WERI-Rb-1 (cell line): ENCODE measurements around the gene OSBP2.

Experiments
- DNase-seq: peaks from one replicate; pipeline ENCODE4 v3.0.0-alpha.2; 2020
- H3K27ac ChIP-seq: fragments of 250-450 bp; sonication (Bioruptor Pico); 2 replicates; pipeline ENCODE4 v1.5.1; 2020; ENCODE audit warnings: mild to moderate bottlenecking, moderate library complexity
- H3K27me3 ChIP-seq: fragments of 250-450 bp; sonication (Bioruptor Pico); 2 replicates; pipeline ENCODE4 v1.5.1; 2021; ENCODE audit warnings: mild to moderate bottlenecking, low read depth, moderate library complexity; ENCODE audit not compliant: insufficient read depth, severe bottlenecking
- H3K36me3 ChIP-seq: fragments of 250-450 bp; sonication (Bioruptor Pico); 2 replicates; pipeline ENCODE4 v1.5.1; 2020; ENCODE audit warnings: mild to moderate bottlenecking, moderate library complexity
- H3K4me3 ChIP-seq: 2 replicates; pipeline ENCODE4 v1.5.1; 2011; ENCODE audit warnings: low read depth, mild to moderate bottlenecking, control low read depth, low read length
- H3K9me3 ChIP-seq: fragments of 250-450 bp; sonication (Bioruptor Pico); 2 replicates; pipeline ENCODE4 v1.5.1; 2021; ENCODE audit warnings: mild to moderate bottlenecking, moderate library complexity; ENCODE audit not compliant: severe bottlenecking
- TF ChIP-seq, protein P1 (sequence below): IDR thresholded peaks from 2 replicates; pipeline ENCODE4 v1.5.1; 2011; ENCODE audit warnings: low read depth, mild to moderate bottlenecking, control low read depth, inconsistent platforms, low read length

The OSBP2 gene

GRCh38 chr22:30878516-30879414 lies 184.1 kb downstream of the OSBP2 start:
- TF ChIP-seq, protein P1, sequence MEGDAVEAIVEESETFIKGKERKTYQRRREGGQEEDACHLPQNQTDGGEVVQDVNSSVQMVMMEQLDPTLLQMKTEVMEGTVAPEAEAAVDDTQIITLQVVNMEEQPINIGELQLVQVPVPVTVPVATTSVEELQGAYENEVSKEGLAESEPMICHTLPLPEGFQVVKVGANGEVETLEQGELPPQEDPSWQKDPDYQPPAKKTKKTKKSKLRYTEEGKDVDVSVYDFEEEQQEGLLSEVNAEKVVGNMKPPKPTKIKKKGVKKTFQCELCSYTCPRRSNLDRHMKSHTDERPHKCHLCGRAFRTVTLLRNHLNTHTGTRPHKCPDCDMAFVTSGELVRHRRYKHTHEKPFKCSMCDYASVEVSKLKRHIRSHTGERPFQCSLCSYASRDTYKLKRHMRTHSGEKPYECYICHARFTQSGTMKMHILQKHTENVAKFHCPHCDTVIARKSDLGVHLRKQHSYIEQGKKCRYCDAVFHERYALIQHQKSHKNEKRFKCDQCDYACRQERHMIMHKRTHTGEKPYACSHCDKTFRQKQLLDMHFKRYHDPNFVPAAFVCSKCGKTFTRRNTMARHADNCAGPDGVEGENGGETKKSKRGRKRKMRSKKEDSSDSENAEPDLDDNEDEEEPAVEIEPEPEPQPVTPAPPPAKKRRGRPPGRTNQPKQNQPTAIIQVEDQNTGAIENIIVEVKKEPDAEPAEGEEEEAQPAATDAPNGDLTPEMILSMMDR: no peak
- peak overlapping the region; percentile 48 for H3K27ac ChIP-seq

GRCh38 chr22:30879415-30879797 lies 184.7 kb downstream of the OSBP2 start:
- H3K9me3 ChIP-seq: no peaks in the 10 kb centered on the region
- DNase-seq: no peak
- no peaks in the 10 kb centered on the region for H3K27me3 ChIP-seq
- peak overlapping the region; percentile 48 for H3K27ac ChIP-seq
- TF ChIP-seq, protein P1: no peak
- H3K4me3 ChIP-seq: no peak overlapping the region
- no peaks in the 10 kb centered on the region; the same call in 1 of the 2 replicates for H3K36me3 ChIP-seq

More at GRCh38 chr22:30878516-30879414, 184.1 kb downstream of the OSBP2 start:
- peak; percentile 22 for DNase-seq
- Histone ChIP-seq H3K27me3 (no peaks in the 10 kb centered on the region), H3K9me3 (no peaks in the 10 kb centered on the region), H3K36me3 (no peaks in the 10 kb centered on the region), H3K4me3 (no peak overlapping the region)

- H3K27me3 ChIP-seq: no peaks in the 10 kb centered on the region
- H3K36me3 ChIP-seq: no peaks in the 10 kb centered on the region; the same call in 1 of the 2 replicates
- peak overlapping the region; percentile 96; the same call in 1 of the 2 replicates for H3K27ac ChIP-seq
- TF ChIP-seq, protein P1: no peak
- H3K4me3 ChIP-seq: no peak overlapping the region
- DNase-seq: no peak
- no peaks in the 10 kb centered on the region for H3K9me3 ChIP-seq
These were observed 185.5 kb downstream of the OSBP2 start for GRCh38 chr22:30880181-30880601.

- H3K4me3 ChIP-seq: 0 out of 2 replicates have a peak overlapping the region, but pooled peaks have one; percentile 9
- no peaks in the 10 kb centered on the region for H3K9me3 ChIP-seq
- peak overlapping the region; percentile 96 for H3K27ac ChIP-seq
- H3K27me3 ChIP-seq: no peaks in the 10 kb centered on the region
- no peaks in the 10 kb centered on the region; the same call in 1 of the 2 replicates for H3K36me3 ChIP-seq
- DNase-seq: no peak
- TF ChIP-seq, protein P1: no peak
These were observed 186.2 kb downstream of the OSBP2 start for GRCh38 chr22:30880847-30881246.

- Histone ChIP-seq H3K9me3 (no peaks in the 10 kb centered on the region), H3K27me3 (no peaks in the 10 kb centered on the region), H3K27ac (peak overlapping the region; percentile 96), H3K36me3 (no peaks in the 10 kb centered on the region; the same call in 1 of the 2 replicates), H3K4me3 (peak overlapping the region; percentile 33)
- TF ChIP-seq, protein P1: no peak
- DNase-seq: peak; percentile 96
These were observed 186.9 kb downstream of the OSBP2 start for GRCh38 chr22:30881361-30882183.
